Measurements from ENCODE around the gene CREBZF.

DNA sequence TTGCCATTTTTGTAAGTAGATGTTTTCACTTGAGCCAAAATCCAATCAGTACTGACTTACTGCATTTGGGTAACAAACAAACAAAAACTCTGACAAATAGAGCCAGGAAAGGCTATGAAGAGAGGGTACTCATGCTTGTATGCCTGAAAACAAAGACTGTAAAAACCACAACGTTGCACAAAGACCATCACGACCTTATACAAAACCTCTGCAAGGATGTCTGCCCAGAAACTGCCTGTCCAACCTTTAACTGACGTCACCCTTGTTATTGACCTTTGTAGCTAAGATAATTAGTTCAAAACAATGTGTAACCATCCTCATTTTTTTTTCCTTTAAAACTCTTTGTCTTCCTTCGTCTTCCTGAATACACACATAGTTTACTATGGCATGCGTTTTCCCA lies 804 bp upstream of the CREBZF start:
- TF ChIP-seq, protein P1, sequence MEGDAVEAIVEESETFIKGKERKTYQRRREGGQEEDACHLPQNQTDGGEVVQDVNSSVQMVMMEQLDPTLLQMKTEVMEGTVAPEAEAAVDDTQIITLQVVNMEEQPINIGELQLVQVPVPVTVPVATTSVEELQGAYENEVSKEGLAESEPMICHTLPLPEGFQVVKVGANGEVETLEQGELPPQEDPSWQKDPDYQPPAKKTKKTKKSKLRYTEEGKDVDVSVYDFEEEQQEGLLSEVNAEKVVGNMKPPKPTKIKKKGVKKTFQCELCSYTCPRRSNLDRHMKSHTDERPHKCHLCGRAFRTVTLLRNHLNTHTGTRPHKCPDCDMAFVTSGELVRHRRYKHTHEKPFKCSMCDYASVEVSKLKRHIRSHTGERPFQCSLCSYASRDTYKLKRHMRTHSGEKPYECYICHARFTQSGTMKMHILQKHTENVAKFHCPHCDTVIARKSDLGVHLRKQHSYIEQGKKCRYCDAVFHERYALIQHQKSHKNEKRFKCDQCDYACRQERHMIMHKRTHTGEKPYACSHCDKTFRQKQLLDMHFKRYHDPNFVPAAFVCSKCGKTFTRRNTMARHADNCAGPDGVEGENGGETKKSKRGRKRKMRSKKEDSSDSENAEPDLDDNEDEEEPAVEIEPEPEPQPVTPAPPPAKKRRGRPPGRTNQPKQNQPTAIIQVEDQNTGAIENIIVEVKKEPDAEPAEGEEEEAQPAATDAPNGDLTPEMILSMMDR (IDR thresholded peaks at IDR 0.05) = no peak
- no peak for TF ChIP-seq POLR2A (IDR thresholded peaks at IDR 0.05)
